A673 (cell line): ENCODE data around the gene IL25. TPM values are rescaled to one million over a fixed set of nuclear protein-coding genes. Genes with fewer than 3 reads are reported as not detected.

ENCODE experiments used
- BruUV-seq: library from RNA; stranded (reverse); fragments of 400-500 nt; replicated peaks from 2 replicates; lab custom pipeline; 2021; lab: Mats Ljungman, UMichigan
- CTCF ChIA-PET: fragments of 300-600 bp; sonication (Branson Sonifier 250); formaldehyde crosslinking; loops from one replicate; lab custom pipeline; 2022; ENCODE audit warnings: antibody characterized with exemption; lab: Charles Lee
- POLR2A ChIA-PET: fragments of 300-600 bp; sonication (Branson Sonifier 250); formaldehyde crosslinking; loops from one replicate; lab custom pipeline; 2022; ENCODE audit warnings: antibody characterized with exemption; ENCODE audit not compliant: low non-redundant PET; lab: Charles Lee
- DNase-seq: peaks from one replicate; pipeline ENCODE4 v3.0.0-alpha.2; 2015; ENCODE audit warnings: low spot score
- H3K27ac ChIP-seq: fragments of 200-600 bp; sonication (generic); 2 replicates; pipeline ENCODE4 v1.5.1; 2016; ENCODE audit warnings: mixed run types, low read depth, mild to moderate bottlenecking, mixed read lengths, antibody characterized with exemption, low read length; ENCODE audit not compliant: poor library complexity, severe bottlenecking
- H3K27me3 ChIP-seq: fragments of 200-600 bp; sonication (generic); replicated peaks from 2 replicates; pipeline ENCODE4 v1.6.1; 2017; ENCODE audit warnings: mixed run types, low read depth, mild to moderate bottlenecking, mixed read lengths, antibody characterized with exemption, low read length; ENCODE audit not compliant: insufficient read depth, poor library complexity
- H3K36me3 ChIP-seq: fragments of 200-600 bp; sonication (generic); 2 replicates; pipeline ENCODE4 v1.6.1; 2016; ENCODE audit warnings: mixed run types, mild to moderate bottlenecking, mixed read lengths, antibody characterized with exemption, low read length; ENCODE audit not compliant: insufficient read depth, poor library complexity, severe bottlenecking
- H3K4me1 ChIP-seq: fragments of 200-600 bp; sonication (generic); 2 replicates; pipeline ENCODE4 v1.6.1; 2017; ENCODE audit warnings: mixed run types, mild to moderate bottlenecking, mixed read lengths, antibody characterized with exemption, low read length; ENCODE audit not compliant: insufficient read depth, poor library complexity, severe bottlenecking
- H3K4me3 ChIP-seq: fragments of 200-600 bp; sonication (generic); 2 replicates; pipeline ENCODE4 v1.5.1; 2016; ENCODE audit warnings: low read depth, mixed run types, mild to moderate bottlenecking, mixed read lengths, low read length; ENCODE audit not compliant: poor library complexity, severe bottlenecking
- H3K9me3 ChIP-seq: fragments of 200-600 bp; sonication (generic); 2 replicates; pipeline ENCODE4 v1.6.1; 2016; ENCODE audit warnings: mixed run types, low read depth, mild to moderate bottlenecking, mixed read lengths, antibody characterized with exemption, low read length; ENCODE audit not compliant: poor library complexity, severe bottlenecking
- EZH2 ChIP-seq: fragments of 200-600 bp; sonication (generic); IDR thresholded peaks from 2 replicates; pipeline ENCODE4 v1.6.1; 2017; ENCODE audit warnings: borderline replicate concordance, low read depth, mild to moderate bottlenecking, mixed read lengths, antibody characterized with exemption, low read length; ENCODE audit not compliant: poor library complexity, severe bottlenecking
- intact Hi-C: fragments of 100-400 bp; cut with micrococcal nuclease; formaldehyde crosslinking; loops from one replicate; pipeline ENCODE4 v1.10.0; 2022; ENCODE audit not compliant: unreplicated experiment
- total RNA-seq: library from RNA; stranded (reverse); gene quantifications from 2 replicates; pipeline ENCODE4 v1.2.3, GENCODE V29; 2021
- TF ChIP-seq, protein P1 (sequence below): fragments of 300-800, 200-600 bp; sonication (generic); conservative IDR thresholded peaks from 2 replicates; pipeline ENCODE4 v1.5.1; 2017; ENCODE audit warnings: low read depth, mild to moderate bottlenecking, antibody characterized with exemption, low read length, moderate library complexity, mixed read lengths

Gene IL25
- total RNA-seq, 1 experiment from 2014 or later = not detected

GRCh38 chr14:23386999-23387398 is 14.4 kb downstream of the IL25 start:
- no peak overlapping the region for H3K27ac ChIP-seq
- no TSS peak for BruUV-seq
- H3K9me3 ChIP-seq = no peaks in the 10 kb centered on the region
- no peaks in the 10 kb centered on the region for H3K36me3 ChIP-seq
- TF ChIP-seq, protein P1, sequence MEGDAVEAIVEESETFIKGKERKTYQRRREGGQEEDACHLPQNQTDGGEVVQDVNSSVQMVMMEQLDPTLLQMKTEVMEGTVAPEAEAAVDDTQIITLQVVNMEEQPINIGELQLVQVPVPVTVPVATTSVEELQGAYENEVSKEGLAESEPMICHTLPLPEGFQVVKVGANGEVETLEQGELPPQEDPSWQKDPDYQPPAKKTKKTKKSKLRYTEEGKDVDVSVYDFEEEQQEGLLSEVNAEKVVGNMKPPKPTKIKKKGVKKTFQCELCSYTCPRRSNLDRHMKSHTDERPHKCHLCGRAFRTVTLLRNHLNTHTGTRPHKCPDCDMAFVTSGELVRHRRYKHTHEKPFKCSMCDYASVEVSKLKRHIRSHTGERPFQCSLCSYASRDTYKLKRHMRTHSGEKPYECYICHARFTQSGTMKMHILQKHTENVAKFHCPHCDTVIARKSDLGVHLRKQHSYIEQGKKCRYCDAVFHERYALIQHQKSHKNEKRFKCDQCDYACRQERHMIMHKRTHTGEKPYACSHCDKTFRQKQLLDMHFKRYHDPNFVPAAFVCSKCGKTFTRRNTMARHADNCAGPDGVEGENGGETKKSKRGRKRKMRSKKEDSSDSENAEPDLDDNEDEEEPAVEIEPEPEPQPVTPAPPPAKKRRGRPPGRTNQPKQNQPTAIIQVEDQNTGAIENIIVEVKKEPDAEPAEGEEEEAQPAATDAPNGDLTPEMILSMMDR = no peak
- no peak for TF ChIP-seq EZH2
- no peak for DNase-seq
- no peaks in the 10 kb centered on the region for H3K4me1 ChIP-seq
- intact Hi-C loops = no loop called here
- peaks cover 9% of the 10 kb centered on the region for H3K27me3 ChIP-seq
- ChIA-PET CTCF (interaction anchor here (0.5 kb wide), 1 partner anchor 93 kb away, joined by 7 read pairs; no protein-coding TSS in a partner anchor), POLR2A (no interaction called here)
- no peak overlapping the region for H3K4me3 ChIP-seq

GRCh38 chr14:23387916-23388882 is 15.6 kb downstream of the IL25 start:
- H3K27me3 ChIP-seq = peaks cover 9% of the 10 kb centered on the region
- POLR2A ChIA-PET = interaction anchor here (0.6 kb wide), 1 partner anchor 382 kb away, joined by 3 read pairs; no protein-coding TSS in a partner anchor
- intact Hi-C loops = no loop called here
- BruUV-seq = no TSS peak
- TF ChIP-seq EZH2 = no peak
- H3K4me3 ChIP-seq = no peak overlapping the region
- CTCF ChIA-PET = interaction anchor here (0.9 kb wide), 1 partner anchor 8 kb away, joined by 3 read pairs; no protein-coding TSS in a partner anchor
- H3K27ac ChIP-seq = no peak overlapping the region
- no peak for DNase-seq
- H3K36me3 ChIP-seq = no peaks in the 10 kb centered on the region
- H3K9me3 ChIP-seq = no peaks in the 10 kb centered on the region
- no peaks in the 10 kb centered on the region for H3K4me1 ChIP-seq

GRCh38 chr14:23388996-23389395 is 16.4 kb downstream of the IL25 start:
- Histone ChIP-seq H3K27me3 (peaks cover 9% of the 10 kb centered on the region), H3K4me3 (no peak overlapping the region), H3K36me3 (no peaks in the 10 kb centered on the region), H3K9me3 (no peaks in the 10 kb centered on the region), H3K27ac (no peak overlapping the region), H3K4me1 (no peaks in the 10 kb centered on the region)
- DNase-seq = no peak
- CTCF ChIA-PET = interaction anchor here (0.9 kb wide), 1 partner anchor 9 kb away, joined by 3 read pairs; no protein-coding TSS in a partner anchor
- POLR2A ChIA-PET = no interaction called here
- TF ChIP-seq EZH2 = no peak
- TF ChIP-seq, protein P1 = no peak
- no TSS peak for BruUV-seq
- intact Hi-C loops = no loop called here
